GM23248 (cell line): Measurements from ENCODE around the gene TFPI.

Experiments used
- EZH2 ChIP-seq: fragments of 200-600 bp; sonication (generic); IDR thresholded peaks from 2 replicates; pipeline ENCODE4 v1.6.1; 2018; ENCODE audit warnings: antibody characterized with exemption, mild to moderate bottlenecking; ENCODE audit not compliant: insufficient read depth, poor library complexity, severe bottlenecking
- EZH2phosphoT487 ChIP-seq: fragments of 200-600 bp; sonication (generic); IDR thresholded peaks from 2 replicates; pipeline ENCODE4 v1.6.1; 2018; ENCODE audit warnings: antibody characterized with exemption, moderate library complexity, mild to moderate bottlenecking, low read depth; ENCODE audit not compliant: insufficient read depth

GRCh38 chr2:187499941-187500532, 54.2 kb downstream of the TFPI start:
- TF ChIP-seq EZH2 (no peak), EZH2phosphoT487 (no peak)
